Activated T-helper 1 cell treated with anti-CD3 and anti-CD28 coated beads, Interleukin-2, amount 50 U/mL, for 16 hours (primary cell): ENCODE data around the gene SPTLC2.
"Not testable (repeated sequence)": the region's sequence is repeated elsewhere in the genome, so short reads cannot be mapped to it uniquely, and the experiment has no call there.

Source experiments
- DNase-seq, 2 donors: peaks; one replicate each; pipeline ENCODE4 v3.0.0-alpha.2; 2020; ENCODE audit warnings: low read depth in 1 of 2, low spot score in 1 of 2

SPTLC2 gene, protein sequence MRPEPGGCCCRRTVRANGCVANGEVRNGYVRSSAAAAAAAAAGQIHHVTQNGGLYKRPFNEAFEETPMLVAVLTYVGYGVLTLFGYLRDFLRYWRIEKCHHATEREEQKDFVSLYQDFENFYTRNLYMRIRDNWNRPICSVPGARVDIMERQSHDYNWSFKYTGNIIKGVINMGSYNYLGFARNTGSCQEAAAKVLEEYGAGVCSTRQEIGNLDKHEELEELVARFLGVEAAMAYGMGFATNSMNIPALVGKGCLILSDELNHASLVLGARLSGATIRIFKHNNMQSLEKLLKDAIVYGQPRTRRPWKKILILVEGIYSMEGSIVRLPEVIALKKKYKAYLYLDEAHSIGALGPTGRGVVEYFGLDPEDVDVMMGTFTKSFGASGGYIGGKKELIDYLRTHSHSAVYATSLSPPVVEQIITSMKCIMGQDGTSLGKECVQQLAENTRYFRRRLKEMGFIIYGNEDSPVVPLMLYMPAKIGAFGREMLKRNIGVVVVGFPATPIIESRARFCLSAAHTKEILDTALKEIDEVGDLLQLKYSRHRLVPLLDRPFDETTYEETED

DNA sequence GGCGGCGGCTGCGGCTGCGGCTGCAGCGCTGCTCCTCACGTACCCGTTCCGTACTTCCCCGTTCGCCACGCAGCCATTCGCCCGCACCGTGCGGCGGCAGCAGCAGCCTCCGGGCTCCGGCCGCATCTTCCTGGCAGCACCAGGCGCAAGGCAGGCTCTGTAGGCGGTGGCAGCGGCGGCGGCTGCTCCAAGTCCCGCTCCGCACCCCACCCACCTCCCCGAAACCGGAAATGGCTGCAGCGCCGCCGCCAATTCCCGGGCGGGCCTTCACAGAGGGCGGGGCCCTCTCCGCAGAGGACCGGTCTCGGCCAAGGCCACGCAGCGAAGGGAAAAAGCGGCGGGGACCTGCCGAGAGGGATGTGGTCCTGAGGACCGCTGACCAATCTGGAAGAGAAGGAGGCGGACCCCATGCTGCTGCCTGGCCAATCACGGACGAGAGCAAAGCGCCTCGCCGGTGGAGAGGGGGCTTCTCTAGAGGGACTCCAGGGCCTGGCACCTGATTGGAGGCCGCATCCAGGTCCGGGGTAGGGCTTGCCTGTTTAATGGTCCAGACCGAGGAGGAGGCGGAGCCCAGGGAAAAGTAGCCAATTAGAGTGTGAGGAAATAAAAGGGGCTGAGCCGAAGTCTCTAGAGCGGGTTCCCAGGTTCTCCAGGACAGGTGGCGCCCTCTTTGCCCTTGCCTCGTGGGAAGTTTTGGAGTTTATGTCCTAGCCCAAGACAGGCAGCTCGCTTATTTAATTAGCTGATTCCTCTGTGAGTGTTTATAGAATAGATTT, at the start of gene SPTLC2:
TSS of gene SPTLC2 (minus strand) at position 184 of the 776 bp plus-strand sequence. CDS start at position 126, 58 bp downstream.
- peak; percentile 89 to 96 for DNase-seq

DNA sequence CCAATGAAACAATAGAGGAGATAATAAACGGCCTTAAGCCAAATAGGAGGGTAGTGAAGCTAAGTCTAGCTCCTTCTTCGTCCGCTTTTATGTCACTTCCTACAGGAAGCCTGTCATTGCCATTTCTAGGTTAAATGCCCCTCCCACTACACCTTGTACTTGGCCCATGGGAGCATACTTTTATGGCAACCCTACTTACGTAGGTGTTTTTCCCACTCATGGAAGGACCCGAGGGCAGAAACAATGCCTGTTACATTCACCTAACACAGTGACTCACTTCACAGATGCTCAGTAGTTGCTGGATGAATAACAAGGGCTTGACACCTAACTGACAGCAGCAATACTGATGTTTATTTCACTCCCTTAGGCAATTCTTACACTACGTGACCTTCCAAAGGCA, 46.9 kb upstream of the SPTLC2 start:
- no peak for DNase-seq

DNA sequence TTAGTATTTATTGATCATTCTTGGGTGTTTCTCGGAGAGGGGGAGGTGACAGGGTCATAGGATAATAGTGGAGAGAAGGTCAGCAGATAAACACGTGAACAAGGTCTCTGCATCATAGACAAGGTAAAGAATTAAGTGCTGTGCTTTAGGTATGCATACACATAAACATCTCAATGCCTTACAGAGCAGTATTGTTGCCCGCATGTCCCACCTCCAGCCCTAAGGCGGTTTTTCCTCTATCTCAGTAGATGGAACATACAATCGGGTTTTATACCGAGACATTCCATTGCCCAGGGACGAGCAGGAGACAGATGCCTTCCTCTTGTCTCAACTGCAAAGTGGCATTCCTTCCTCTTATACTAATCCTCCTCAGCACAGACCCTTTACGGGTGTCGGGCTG, 45.1 kb upstream of the SPTLC2 start:
- DNase-seq: not testable (repeated sequence)

DNA sequence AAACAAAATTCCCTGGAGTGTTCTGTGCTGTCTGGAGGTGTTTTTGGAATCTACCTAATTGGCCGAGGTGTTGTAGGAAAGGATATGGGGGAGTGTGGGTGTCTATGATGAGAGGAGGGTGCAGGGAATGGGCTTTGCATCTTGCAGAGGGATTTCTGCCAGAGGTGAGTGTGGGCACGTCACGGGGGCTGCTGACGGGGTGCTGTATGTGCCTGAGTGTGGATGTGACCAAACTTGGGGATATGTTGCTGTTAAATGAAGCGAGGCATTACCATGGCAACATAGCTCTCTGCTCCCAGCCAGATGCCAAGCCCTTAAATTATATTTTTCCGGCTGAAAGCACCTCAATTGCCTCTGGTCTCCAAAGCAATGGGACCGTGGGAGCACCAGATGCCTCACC, 44.3 kb upstream of the SPTLC2 start:
- no peak for DNase-seq

DNA sequence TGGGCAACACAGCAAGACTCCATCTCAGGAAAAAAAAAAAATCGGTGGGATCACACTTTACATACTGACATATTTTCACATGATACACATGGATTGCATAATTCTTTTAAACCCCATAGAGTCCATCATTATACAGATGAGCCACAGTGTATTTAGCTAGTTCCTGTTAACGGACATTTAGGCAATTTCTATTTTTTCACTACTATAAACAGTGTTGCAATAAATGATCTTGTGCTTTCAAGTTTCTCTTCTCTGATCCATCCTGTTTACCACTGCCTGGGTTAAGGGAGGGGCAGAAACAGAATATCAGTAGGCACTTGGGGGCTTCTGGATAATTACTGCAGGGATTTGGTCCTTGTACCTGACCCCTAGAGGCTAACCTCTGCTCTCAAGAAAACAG, 43.4 kb upstream of the SPTLC2 start:
- no peak for DNase-seq

DNA sequence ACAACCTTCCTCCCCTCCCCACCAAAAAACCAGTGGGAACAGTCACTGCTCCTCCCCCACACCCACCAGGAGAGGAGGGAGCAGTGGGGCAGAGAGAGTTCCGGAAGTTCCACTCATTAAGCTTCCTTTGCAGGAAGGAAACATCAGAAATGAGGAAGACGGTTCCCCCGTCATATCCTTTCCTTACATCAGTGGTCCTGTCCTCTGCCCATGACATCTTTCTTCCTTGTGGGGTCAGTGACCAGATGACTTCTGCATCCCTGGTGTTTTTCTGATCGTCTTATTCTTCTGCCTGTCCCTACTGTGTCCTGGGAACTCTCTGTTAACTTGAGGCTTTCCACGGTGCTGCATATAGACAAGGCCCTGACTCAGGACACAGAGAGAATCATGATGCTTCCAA, 40.8 kb upstream of the SPTLC2 start:
- DNase-seq: no peak

DNA sequence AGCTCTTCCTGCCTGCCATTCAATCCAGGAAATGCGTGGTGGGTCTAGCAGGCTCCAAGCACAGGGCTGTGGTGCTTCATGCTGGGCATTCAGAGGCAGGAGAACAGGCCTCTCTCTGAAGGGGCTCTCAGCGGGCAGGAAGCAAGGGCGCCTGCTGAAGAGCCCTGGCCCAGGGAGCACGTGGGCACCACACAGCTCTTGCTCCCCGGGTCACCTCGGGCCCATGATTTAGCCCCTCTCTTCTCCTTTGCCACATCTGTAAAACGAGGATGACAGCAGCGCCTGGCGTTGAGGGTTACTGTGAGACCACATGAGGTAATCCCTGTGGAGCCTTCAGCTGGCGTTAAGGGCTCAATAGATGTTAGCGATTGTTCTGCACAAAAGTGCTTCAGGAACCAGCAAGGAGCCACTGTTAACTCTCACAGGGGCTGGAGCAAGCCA, 37.6 kb upstream of the SPTLC2 start:
- no peak for DNase-seq

DNA sequence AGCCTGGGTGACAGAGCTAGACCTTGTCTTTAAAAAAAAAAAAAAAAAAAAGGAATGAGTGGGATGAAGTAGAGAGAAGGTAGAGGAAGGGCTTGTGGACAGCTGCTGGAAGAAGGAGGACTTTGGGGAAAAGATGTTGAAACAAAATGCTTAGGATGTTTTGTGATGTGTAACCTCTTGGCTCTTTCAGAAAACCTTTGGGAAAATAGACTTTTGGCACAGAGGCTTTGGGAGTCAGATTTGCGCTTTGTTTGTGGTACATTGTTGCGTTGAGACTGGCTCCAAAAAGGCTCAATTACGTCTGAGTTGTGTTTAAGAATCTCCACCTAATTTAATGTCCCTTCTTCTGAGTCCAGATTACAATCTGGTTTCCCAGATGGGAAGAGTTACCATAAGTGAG, 32.9 kb upstream of the SPTLC2 start:
- no peak for DNase-seq

DNA sequence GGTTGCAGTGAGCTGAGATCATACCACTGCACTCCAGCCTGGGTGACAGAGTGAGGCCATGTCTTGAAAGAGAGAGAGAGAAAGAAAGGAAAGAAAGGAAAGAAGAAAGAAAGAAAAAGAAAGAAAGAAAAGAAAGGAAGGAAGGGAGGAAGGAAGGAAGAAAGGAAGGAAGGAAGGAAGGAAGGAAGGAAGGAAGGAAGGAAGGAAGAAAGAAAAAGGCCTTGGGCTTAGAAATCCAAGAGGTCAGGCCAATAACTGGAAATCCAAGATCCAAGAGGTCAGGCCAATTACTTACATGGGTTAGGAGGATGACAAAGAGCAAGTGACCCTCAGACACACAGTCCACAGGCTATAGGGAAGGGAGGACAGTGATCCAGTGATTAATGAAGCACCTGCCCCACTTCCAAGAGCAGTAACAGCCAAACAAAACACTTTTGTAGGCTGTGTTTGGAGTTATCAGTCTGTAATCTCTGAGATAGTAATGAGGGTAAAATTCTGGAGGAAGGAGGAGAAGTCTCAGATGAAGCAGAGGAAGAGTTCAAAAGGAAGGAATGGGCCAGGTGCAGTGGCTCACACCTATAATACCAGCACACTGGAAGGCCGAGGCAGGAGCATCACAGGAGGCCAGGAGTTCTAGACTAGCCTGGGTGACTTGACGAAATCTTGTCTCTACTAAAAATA, 32.2 kb upstream of the SPTLC2 start:
- DNase-seq: no peak

DNA sequence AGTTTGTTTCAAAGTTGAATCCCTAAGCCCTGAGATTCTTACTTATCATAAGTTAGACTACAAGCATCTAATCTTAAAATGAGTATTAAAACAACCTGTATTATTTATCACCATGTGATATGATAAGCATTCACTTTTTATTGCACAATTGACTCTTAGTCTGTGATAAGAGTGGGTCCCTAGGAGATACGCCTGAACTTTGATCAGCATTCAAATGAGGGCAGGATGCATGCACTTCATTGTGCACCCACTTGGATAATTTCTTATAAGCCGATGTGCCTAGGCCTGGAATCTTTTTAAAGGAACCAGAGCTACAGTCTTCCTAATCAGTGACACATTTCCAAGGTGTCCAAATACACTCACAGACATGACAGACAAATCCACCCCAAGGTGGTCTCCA, 31.4 kb upstream of the SPTLC2 start:
- no peak for DNase-seq

DNA sequence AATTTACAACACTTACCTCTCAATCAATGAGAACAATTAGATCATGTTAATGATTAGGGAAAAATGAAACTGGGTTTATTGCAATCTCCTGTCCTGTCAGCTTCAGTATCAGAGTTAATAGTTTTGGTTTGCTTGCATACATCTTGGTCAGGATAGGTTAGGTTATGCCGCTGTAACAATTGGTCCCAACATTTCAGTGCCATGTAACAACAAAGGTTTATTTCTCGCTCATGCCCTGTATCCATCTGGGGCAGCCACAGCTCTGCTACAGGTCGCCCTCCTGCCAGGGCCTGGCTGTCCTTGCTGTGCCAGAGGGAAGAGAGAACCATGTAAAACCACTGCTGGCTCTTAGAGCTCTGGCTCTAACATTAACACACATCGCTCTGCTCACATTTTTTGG, 30.5 kb upstream of the SPTLC2 start:
- no peak for DNase-seq

DNA sequence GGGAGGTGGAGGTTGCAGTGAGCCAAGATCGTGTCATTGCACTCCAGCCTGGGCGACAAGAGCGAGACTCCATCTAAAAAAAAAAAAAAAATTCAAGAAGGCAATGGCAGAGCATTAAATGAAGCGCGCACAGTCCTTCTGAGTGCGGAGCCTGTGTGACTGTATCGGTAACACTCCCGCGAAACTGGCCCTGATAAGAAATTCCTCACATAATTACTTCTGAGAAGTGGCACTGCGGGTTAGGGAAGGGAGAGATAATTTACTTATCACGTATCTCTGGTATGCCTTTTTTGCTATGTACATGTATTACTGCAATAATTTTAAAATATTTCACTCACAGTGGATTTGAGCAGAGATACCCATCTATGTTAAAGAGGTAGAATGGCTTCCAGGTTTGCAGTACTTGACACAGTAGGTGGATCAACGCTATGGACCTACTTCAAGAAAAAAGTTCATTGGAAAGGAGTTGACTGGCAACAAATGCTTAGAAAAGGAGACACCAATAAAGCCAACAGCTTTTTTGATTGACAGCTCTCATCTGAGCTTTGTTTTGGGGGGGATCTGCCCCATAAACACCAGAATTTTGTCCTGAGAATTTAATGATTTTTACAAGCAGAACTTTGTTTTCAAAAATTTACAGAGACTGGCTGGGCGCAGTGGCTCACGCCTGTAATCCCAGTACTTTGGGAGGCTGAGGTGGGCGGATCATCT, 29.2 kb upstream of the SPTLC2 start:
- no peak for DNase-seq

DNA sequence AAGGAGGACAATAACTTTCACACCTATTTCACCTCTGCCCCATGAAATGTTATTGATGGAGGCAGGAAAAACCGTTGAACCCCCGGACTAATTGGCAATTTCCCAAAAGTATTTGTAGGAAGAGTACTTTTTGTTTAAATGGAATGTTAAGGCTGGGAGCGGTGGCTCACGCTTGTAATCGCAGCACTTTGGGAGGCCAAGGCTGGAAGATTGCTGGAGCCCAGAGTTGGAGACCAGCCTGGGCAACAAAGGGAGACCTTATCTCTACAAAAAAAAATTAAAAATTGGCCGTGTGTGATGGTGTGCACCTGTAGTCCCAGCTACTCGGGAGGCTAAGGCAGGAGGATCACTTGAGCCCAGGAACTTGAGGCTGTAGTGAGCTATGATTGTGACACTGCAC, 26.0 kb upstream of the SPTLC2 start:
- DNase-seq: no peak

DNA sequence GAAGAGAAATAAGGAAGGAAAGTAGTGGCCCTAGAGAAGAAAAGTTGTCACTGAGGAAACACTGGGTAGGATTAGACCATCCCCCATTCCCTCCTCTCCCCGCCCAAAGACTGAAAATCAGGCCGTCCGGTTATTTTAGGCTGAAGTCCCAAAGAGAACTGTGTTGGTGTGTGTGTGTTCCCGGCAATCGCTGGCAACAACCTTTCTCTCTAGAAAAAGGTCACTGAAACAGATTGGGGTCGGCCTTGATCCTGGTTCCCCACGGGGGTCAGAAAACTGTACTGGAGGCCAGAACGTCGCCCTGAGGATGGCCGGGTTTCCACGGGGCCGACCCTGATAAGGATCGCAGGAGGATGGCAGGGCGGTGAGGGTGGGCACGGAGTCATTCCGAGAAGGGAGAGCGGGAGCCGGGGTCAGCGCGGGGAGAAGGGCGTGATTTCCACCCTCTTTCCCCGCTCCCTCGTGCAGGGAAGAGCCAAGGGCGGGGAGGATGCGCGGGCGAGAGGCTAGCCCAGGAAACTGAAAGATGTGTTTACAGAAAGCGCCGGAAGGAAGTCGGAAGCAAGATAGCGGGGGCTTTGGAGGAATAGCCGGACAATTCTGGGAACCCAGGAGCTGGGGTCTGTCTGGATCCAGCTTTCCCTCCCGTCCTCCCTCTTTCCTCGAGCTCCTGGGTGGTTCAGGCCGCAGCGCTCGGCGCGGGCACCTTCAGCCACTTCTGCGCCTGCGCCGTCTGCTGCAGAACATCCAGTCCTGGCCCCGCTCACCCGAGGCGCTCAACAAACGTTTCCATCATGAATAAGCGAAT, 25.3 kb upstream of the SPTLC2 start:
- peak; percentile 40 to 42 for DNase-seq

DNA sequence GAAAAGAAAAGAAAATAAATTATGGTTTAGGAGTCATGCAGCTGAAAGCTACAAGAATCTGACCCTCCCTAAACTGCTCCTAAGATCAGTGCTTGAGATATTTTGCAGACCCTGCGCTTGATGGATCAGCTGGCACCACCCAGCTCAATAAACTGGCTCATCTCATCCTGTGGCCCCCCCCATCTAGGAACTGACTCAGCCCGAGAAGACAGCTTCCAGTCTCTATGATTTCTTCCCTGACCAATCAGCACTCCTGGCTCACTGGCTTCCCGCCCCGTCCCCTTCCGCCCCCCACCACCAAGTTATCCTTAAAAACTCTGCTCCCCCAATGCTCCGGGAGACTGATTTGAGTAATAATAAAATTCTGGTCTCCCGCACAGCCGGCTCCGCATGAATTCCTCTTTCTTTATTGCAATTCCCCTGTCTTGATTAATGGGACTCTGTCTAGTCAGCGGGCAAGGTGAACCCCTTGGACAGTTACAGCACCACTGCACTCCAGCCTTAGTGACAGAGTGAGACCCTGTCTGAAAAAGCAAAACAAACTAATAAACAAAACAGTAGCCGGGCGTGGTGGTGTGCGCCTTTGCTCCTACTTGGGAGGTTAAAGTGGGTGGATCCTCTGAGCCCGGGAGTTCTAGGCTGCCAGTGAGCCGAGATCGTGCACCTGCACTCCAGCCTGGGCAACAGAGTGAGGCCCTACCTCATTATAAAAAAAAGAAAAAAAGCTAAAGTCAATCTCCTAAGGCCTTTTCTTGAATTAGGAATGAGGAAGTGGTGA, 24.5 kb upstream of the SPTLC2 start:
- no peak for DNase-seq

DNA sequence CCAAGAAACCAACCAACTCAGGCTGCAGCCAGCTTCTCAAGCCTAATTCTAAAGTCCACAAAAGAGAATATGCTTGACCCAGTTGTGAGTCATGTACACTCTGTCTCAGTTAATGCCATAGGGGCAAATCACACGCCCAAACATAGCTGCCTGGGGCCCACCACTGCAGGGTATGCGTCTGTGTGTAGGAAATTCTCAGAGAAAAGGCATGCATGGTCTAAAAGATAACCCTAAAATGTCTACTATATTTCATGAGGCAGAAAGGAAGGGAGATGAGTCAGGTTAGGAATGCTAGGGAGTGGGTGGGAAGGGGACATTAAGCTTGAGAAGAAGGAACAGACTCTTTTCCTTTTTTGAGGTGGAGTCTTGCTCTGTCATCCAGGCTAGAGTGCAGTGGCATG, 22.3 kb upstream of the SPTLC2 start:
- no peak for DNase-seq

DNA sequence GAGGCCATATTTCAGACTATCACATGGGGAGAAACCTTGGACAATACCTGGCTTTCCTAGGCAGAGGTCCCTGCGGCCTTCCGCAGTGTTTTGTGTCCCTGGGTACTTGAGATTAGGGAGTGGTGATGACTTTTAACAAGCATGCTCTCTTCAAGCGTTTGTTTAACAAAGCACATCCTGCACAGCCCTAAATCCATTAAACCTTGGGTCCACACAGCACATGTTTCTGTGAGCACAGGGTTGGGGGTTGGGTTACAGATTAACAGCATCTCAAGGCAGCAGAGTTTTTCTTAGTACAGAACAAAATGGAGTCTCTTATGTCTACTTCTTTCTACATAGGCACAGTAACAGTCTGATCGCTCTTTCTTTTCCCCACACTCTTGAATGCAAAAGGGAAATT, 19.4 kb upstream of the SPTLC2 start:
- not testable (repeated sequence) for DNase-seq

DNA sequence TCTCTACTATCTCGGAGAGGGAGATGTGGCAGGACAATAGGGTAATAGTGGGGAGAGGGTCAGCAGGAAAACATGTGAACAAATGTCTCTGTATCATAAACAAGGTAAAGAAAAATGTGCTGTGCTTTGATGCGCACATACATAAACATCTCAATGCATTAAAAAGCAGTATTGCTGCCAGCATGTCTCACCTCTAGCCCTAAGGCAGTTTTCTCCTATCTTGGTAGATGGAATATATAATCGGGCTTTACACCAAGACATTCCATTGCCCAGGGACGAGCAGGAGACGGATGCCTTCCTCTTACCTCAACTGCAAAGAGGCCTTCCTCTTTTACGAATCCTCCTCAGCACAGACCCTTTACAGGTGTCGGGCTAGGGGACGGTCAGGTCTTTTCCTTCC, 19.0 kb upstream of the SPTLC2 start:
- not testable (repeated sequence) for DNase-seq

DNA sequence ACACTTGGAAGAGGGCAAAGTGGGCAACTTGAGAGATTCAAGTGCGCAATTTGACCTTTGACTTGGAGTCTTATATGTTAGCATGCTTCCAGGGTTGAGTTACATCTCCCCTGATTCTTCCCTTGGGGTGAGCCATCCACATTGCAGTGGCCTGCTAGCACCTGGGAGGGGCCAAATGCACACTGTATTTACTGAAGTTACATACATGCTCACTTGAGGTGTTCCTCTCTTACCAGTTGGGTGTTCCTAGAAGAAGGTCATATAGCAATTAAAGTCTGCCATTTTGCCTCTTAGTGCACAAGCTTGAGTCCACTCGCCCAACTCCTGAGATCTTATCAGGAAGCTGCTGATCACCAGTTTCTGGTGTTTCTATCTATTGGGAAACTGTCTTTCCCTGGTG, 13.7 kb upstream of the SPTLC2 start:
- no peak for DNase-seq
